Esophagus muscularis mucosa (tissue), 4 donors: Measurements from ENCODE around the gene ASGR1. TPM values are rescaled to one million over a fixed set of nuclear protein-coding genes. Genes with fewer than 3 reads are reported as not detected.

Experiments used
- DNase-seq: peaks from one replicate; pipeline ENCODE4 v3.0.0-alpha.2; 2017; ENCODE audit errors: extremely low spot score
- H3K27ac ChIP-seq, 4 donors: fragments of 200-600 bp; sonication (generic); replicated peaks in 1 of 4; 1 replicate in 3 of 4; 2 replicates in 1 of 4; pipeline ENCODE4 v1.5.1; 2016 to 2019; ENCODE audit warnings: mild to moderate bottlenecking in 1 of 4
- H3K27me3 ChIP-seq, 4 donors: fragments of 200-600 bp; sonication (generic); one replicate each; pipeline versions ENCODE4 v1.5.1 to v1.6.0; 2016 to 2019
- H3K36me3 ChIP-seq, 4 donors: fragments of 200-600 bp; sonication (generic); one replicate each; pipeline ENCODE4 v1.5.1; 2016 to 2019
- H3K4me1 ChIP-seq, 4 donors: fragments of 200-600 bp; sonication (generic); one replicate each; pipeline ENCODE4 v1.5.1; 2016 to 2019
- H3K4me3 ChIP-seq, 4 donors: fragments of 200-600 bp; sonication (generic); 1 replicate in 2 of 4; 2 replicates in 2 of 4; pipeline ENCODE4 v1.5.1; 2016 to 2019; ENCODE audit warnings: mild to moderate bottlenecking in 4 of 4, moderate library complexity in 1 of 4
- H3K9me3 ChIP-seq, 4 donors: fragments of 200-600 bp; sonication (generic); 1 replicate in 3 of 4; 2 replicates in 1 of 4; pipeline ENCODE4 v1.5.1; 2016 to 2019
- CTCF ChIP-seq, 3 experiments: fragments of 200-600 bp in 2 of 3; fragments of 450-650 bp in 1 of 3; sonication (generic) in 2 of 3; IDR thresholded peaks; one replicate each; pipeline ENCODE4 v1.5.1; 2017 to 2019; ENCODE audit warnings: antibody characterized with exemption in 3 of 3, mild to moderate bottlenecking in 2 of 3, moderate library complexity in 1 of 3
- EP300 ChIP-seq: sonication (generic); formaldehyde crosslinking; IDR thresholded peaks from one replicate; pipeline ENCODE4 v1.6.1; 2017; ENCODE audit warnings: antibody characterized with exemption
- POLR2A ChIP-seq: fragments of 450-650 bp; IDR thresholded peaks from one replicate; pipeline ENCODE4 v1.6.1; 2017; ENCODE audit warnings: antibody characterized with exemption, moderate library complexity, mild to moderate bottlenecking, low read depth
- POLR2AphosphoS5 ChIP-seq, 2 donors: sonication (generic); formaldehyde crosslinking; IDR thresholded peaks; one replicate each; pipeline ENCODE4 v1.6.1; 2017; ENCODE audit warnings: antibody characterized with exemption in 2 of 2
- WGBS: methylation state at CpG from one replicate; pipeline ENCODE4 v1.1.5; 2018; 5-methylcytosine and 5-hydroxymethylcytosine counted together
- intact Hi-C: fragments of 100-400 bp; cut with DNase I; formaldehyde crosslinking; loops from one replicate; pipeline ENCODE4 v1.15.1; 2023
- total RNA-seq, 4 donors: library from RNA; depleted of rRNA; stranded (reverse); fragments of >200 nt; gene quantifications; one replicate each; pipeline versions ENCODE4 v1.1.0 to v1.2.1, GENCODE V29; 2016

Gene ASGR1
- total RNA-seq, 4 donors from 2014 or later = 0.52 to 2.5 TPM; not detected in 2

GRCh38 chr17:7203391-7203790, 24.2 kb upstream of the ASGR1 start:
- WGBS = 93% methylated on average over 9 of the region's 16 CpGs
- Histone ChIP-seq H3K36me3 (peaks cover 6 to 41% (median 32%) of the 10 kb centered on the region in 4 donors), H3K27me3 (no peaks in the 10 kb centered on the region), H3K4me3 (no peak overlapping the region), H3K9me3 (no peaks in the 10 kb centered on the region), H3K4me1 (peaks cover 14 to 43% (median 37%) of the 10 kb centered on the region in 4 donors), H3K27ac (no peak overlapping the region)
- DNase-seq = no peak
- intact Hi-C loops = no loop called here
- TF ChIP-seq CTCF (IDR thresholded peaks at IDR 0.05) = no peak
- TF ChIP-seq POLR2A = no peak
- TF ChIP-seq POLR2AphosphoS5 (IDR thresholded peaks at IDR 0.05) = no peak
- no peak for TF ChIP-seq EP300

GRCh38 chr17:7196651-7197401, 17.7 kb upstream of the ASGR1 start:
- no peaks in the 10 kb centered on the region for H3K9me3 ChIP-seq
- H3K27me3 ChIP-seq = no peaks in the 10 kb centered on the region
- no peak overlapping the region for H3K27ac ChIP-seq
- 94% methylated on average over 12 of the region's 22 CpGs for WGBS
- intact Hi-C loops = no loop called here
- DNase-seq = no peak
- peaks cover 28 to 85% (median 61%) of the 10 kb centered on the region in 4 donors for H3K36me3 ChIP-seq
- TF ChIP-seq POLR2A = no peak
- no peak for TF ChIP-seq POLR2AphosphoS5 (IDR thresholded peaks at IDR 0.05)
- no peak for TF ChIP-seq CTCF (IDR thresholded peaks at IDR 0.05)
- TF ChIP-seq EP300 = no peak
- H3K4me3 ChIP-seq = no peak overlapping the region
- no peaks in the 10 kb centered on the region for H3K4me1 ChIP-seq

GRCh38 chr17:7195971-7196370, 16.8 kb upstream of the ASGR1 start:
- intact Hi-C loops = no loop called here
- Histone ChIP-seq H3K9me3 (no peaks in the 10 kb centered on the region), H3K4me3 (no peak overlapping the region), H3K27ac (no peak overlapping the region), H3K36me3 (peaks cover 25 to 85% (median 57%) of the 10 kb centered on the region in 4 donors), H3K27me3 (no peaks in the 10 kb centered on the region), H3K4me1 (no peaks in the 10 kb centered on the region)
- DNase-seq = no peak
- 71% methylated on average over 1 of the region's 12 CpGs for WGBS
- TF ChIP-seq EP300 = no peak
- TF ChIP-seq POLR2AphosphoS5 (IDR thresholded peaks at IDR 0.05) = no peak
- no peak for TF ChIP-seq CTCF (IDR thresholded peaks at IDR 0.05)
- no peak for TF ChIP-seq POLR2A

- 68% methylated on average over 12 of the region's 12 CpGs for WGBS
- no peak overlapping the region for H3K4me3 ChIP-seq
- DNase-seq = no peak
- no peaks in the 10 kb centered on the region for H3K27me3 ChIP-seq
- H3K4me1 ChIP-seq = no peaks in the 10 kb centered on the region
- no peaks in the 10 kb centered on the region for H3K9me3 ChIP-seq
- TF ChIP-seq CTCF (IDR thresholded peaks at IDR 0.05) = no peak
- TF ChIP-seq POLR2A = no peak
- no peak for TF ChIP-seq EP300
- intact Hi-C loops = no loop called here
- peaks cover 34 to 77% (median 61%) of the 10 kb centered on the region in 4 donors for H3K36me3 ChIP-seq
- H3K27ac ChIP-seq = no peak overlapping the region
Measured at GRCh38 chr17:7192271-7192937, 13.2 kb upstream of the ASGR1 start.
